Keratinocyte (primary cell): ENCODE data around the gene POP5.

Source experiments
- CTCF ChIP-seq, 3 experiments: IDR thresholded peaks in 1 of 3; conservative IDR thresholded peaks in 1 of 3; optimal IDR thresholded peaks in 1 of 3; 2 replicates in 2 of 3; 3 replicates in 1 of 3; pipeline versions ENCODE3 to v1.5.1; 2011; ENCODE audit warnings: low read length in 3 of 3, mild to moderate bottlenecking in 3 of 3, moderate library complexity in 2 of 3, control low read depth in 1 of 3, inconsistent platforms in 1 of 3; ENCODE audit not compliant: insufficient read depth in 2 of 3; ENCODE audit errors: extremely low read depth in 1 of 3
- EZH2 ChIP-seq: IDR thresholded peaks from one replicate; pipeline ENCODE4 v1.6.1; 2012; ENCODE audit warnings: inconsistent platforms, mild to moderate bottlenecking, low read length, moderate library complexity

- TF ChIP-seq CTCF (optimal IDR thresholded peaks at IDR 0.05 in 1 of 3, IDR thresholded peaks at IDR 0.05 in 1 of 3, conservative IDR thresholded peaks at IDR 0.05 in 1 of 3; ENCODE audit: extremely low read depth in 1 of 3, insufficient read depth in 2 of 3, low read length in 3 of 3), result no peak
- TF ChIP-seq EZH2, result no peak
Observed at GRCh38 chr12:120588948-120589930, 8.0 kb upstream of the POP5 start.
